Ramos (cell line): ENCODE data around the gene PRKAG2.

Source experiments
- in situ Hi-C: fragments of 300-500 bp; cut with MboI; formaldehyde crosslinking; loops from one replicate; pipeline ENCODE4 v1.14.3; 2022; ENCODE audit warnings: low sequenced_read_pairs; ENCODE audit not compliant: unreplicated experiment

PRKAG2 gene

GRCh38 chr7:151709141-151710038 lies 167.5 kb downstream of the PRKAG2 start:
- in situ Hi-C loops, result no loop called here

- in situ Hi-C loops, result no loop called here
Measured at GRCh38 chr7:151708610-151709009, 168.3 kb downstream of the PRKAG2 start.

GRCh38 chr7:151707757-151708156 lies 169.2 kb downstream of the PRKAG2 start:
- in situ Hi-C loops, result no loop called here

GRCh38 chr7:151707105-151707469 lies 169.8 kb downstream of the PRKAG2 start:
- in situ Hi-C loops, result no loop called here

- in situ Hi-C loops, result no loop called here
Measured at GRCh38 chr7:151706277-151707104, 170.4 kb downstream of the PRKAG2 start.

- in situ Hi-C loops, result no loop called here
Measured at GRCh38 chr7:151705636-151706276, 171.2 kb downstream of the PRKAG2 start.

GRCh38 chr7:151704960-151705635 lies 171.8 kb downstream of the PRKAG2 start:
- in situ Hi-C loops, result no loop called here

- in situ Hi-C loops, result no loop called here
Measured at GRCh38 chr7:151704299-151704959, 172.5 kb downstream of the PRKAG2 start.

GRCh38 chr7:151702961-151703360 lies 174.0 kb downstream of the PRKAG2 start:
- in situ Hi-C loops, result no loop called here

- in situ Hi-C loops, result no loop called here
Measured at GRCh38 chr7:151700586-151701165, 176.2 kb downstream of the PRKAG2 start.

- in situ Hi-C loops, result no loop called here
Measured at GRCh38 chr7:151699928-151700319, 177.0 kb downstream of the PRKAG2 start.

GRCh38 chr7:151699147-151699927 lies 177.6 kb downstream of the PRKAG2 start:
- in situ Hi-C loops, result no loop called here

- in situ Hi-C loops, result no loop called here
Measured at GRCh38 chr7:151697942-151698341, 179.0 kb downstream of the PRKAG2 start.

GRCh38 chr7:151697515-151697895 lies 179.4 kb downstream of the PRKAG2 start:
- in situ Hi-C loops, result no loop called here

GRCh38 chr7:151696721-151697514 lies 180.0 kb downstream of the PRKAG2 start:
- in situ Hi-C loops, result no loop called here

- in situ Hi-C loops, result no loop called here
Measured at GRCh38 chr7:151695951-151696541, 180.9 kb downstream of the PRKAG2 start.

GRCh38 chr7:151694828-151695580 lies 181.9 kb downstream of the PRKAG2 start:
- in situ Hi-C loops, result no loop called here
